RCC 7860 (cell line): ENCODE measurements around the gene SNRPA.
"Not testable (repeated sequence)": the region's sequence is repeated elsewhere in the genome, so short reads cannot be mapped to it uniquely, and the experiment has no call there.

Experiments
- DNase-seq: peaks from one replicate; pipeline ENCODE4 v3.0.0-alpha.2; 2015; ENCODE audit warnings: low spot score
- FAIRE-seq: peaks from 2 replicates; lab custom pipeline; 2012; peaks lifted over from hg19 to GRCh38; lab: Jason Lieb, UNC

Gene SNRPA

GRCh38 chr19:40812571-40812970 lies 61.6 kb downstream of the SNRPA start:
- FAIRE-seq, DNase-seq: not testable (repeated sequence)

GRCh38 chr19:40813182-40813581 lies 62.2 kb downstream of the SNRPA start:
- no peak for FAIRE-seq

More at GRCh38 chr19:40813182-40813581, 62.2 kb downstream of the SNRPA start:
- no peak for DNase-seq
